Panc1 (cell line): ENCODE results near the gene ADTRP. TPM values are rescaled to one million over a fixed set of nuclear protein-coding genes. Genes with fewer than 3 reads are reported as not detected.

Experiments used
- ATAC-seq: fragments of 200-7000 bp; cut with Tn5 transposase; 2 replicates; pipeline ENCODE4 v1.9.1; 2020; ENCODE audit warnings: mild to moderate bottlenecking, moderate library complexity
- BruUV-seq: library from RNA; stranded (reverse); fragments of 400-500 nt; replicated peaks from 2 replicates; lab custom pipeline; 2021; lab: Mats Ljungman, UMichigan
- CTCF ChIA-PET: fragments of 300-600 bp; sonication (Branson Sonifier 250); formaldehyde crosslinking; loops from one replicate; lab custom pipeline; 2022; ENCODE audit warnings: antibody characterized with exemption; lab: Charles Lee
- POLR2A ChIA-PET: fragments of 300-600 bp; sonication (Branson Sonifier 250); formaldehyde crosslinking; loops from one replicate; lab custom pipeline; 2022; ENCODE audit warnings: antibody characterized with exemption; lab: Charles Lee
- DNase-seq: peaks from one replicate; pipeline ENCODE4 v3.0.0-alpha.2; 2010; ENCODE audit warnings: low read depth, low spot score
- H3K27ac ChIP-seq: 2 replicates; pipeline ENCODE4 v1.5.1; 2011; ENCODE audit warnings: mild to moderate bottlenecking, low read length, inconsistent platforms
- H3K27me3 ChIP-seq: fragments of 200-500 bp; sonication (Bioruptor generic); 2 replicates; pipeline ENCODE4 v1.6.0; 2014; ENCODE audit warnings: low read length, inconsistent platforms; ENCODE audit not compliant: control insufficient read depth, insufficient read depth
- H3K36me3 ChIP-seq: fragments of 200-500 bp; sonication (Bioruptor generic); 2 replicates; pipeline ENCODE4 v1.5.1; 2014; ENCODE audit warnings: inconsistent platforms, mild to moderate bottlenecking, low read length, moderate library complexity; ENCODE audit not compliant: control insufficient read depth, insufficient read depth
- H3K4me1 ChIP-seq: 2 replicates; pipeline ENCODE4 v1.5.1; 2011; ENCODE audit warnings: inconsistent platforms, mild to moderate bottlenecking, low read length, moderate library complexity; ENCODE audit not compliant: control insufficient read depth, insufficient read depth
- H3K4me3 ChIP-seq, 2 experiments: 2 replicates each; pipeline ENCODE4 v1.5.1; 2011 to 2012; ENCODE audit warnings: low read depth in 2 of 2, low read length in 2 of 2, mild to moderate bottlenecking in 2 of 2, inconsistent platforms in 1 of 2, moderate library complexity in 1 of 2
- H3K9me3 ChIP-seq: fragments of 200-500 bp; sonication (Bioruptor generic); 2 replicates; pipeline ENCODE4 v1.5.1; 2014; ENCODE audit warnings: low read depth, mild to moderate bottlenecking, inconsistent platforms, low read length, moderate library complexity; ENCODE audit not compliant: control insufficient read depth, insufficient read depth
- POLR2AphosphoS5 ChIP-seq: IDR thresholded peaks from 2 replicates; pipeline ENCODE4 v1.6.1; 2012; ENCODE audit warnings: mild to moderate bottlenecking, low read depth, low read length, moderate library complexity
- SIN3A ChIP-seq: IDR thresholded peaks from 2 replicates; pipeline ENCODE4 v1.6.1; 2012; ENCODE audit warnings: low read depth, mild to moderate bottlenecking, low read length, moderate library complexity, borderline replicate concordance; ENCODE audit not compliant: insufficient read depth
- TCF7L2 ChIP-seq: IDR thresholded peaks from 2 replicates; pipeline ENCODE4 v1.6.1; 2011; ENCODE audit warnings: mild to moderate bottlenecking, low read depth, low read length, inconsistent platforms
- in situ Hi-C: cut with HindIII; loops from 2 replicates; pipeline ENCODE4 v1.10.0; 2016; ENCODE audit warnings: low sequenced_read_pairs, low pct_unique_long_range_greater_than_20kb
- intact Hi-C: fragments of 100-400 bp; cut with micrococcal nuclease; formaldehyde crosslinking; loops from one replicate; pipeline ENCODE4 v1.10.0; 2022; ENCODE audit not compliant: unreplicated experiment
- total RNA-seq: library from RNA; stranded (reverse); gene quantifications from one replicate; pipeline ENCODE4 v1.2.1, GENCODE V29; 2021; ENCODE audit not compliant: unreplicated experiment
- TF ChIP-seq, protein P1 (sequence below), 2 experiments: IDR thresholded peaks; 2 replicates each; pipeline ENCODE4 v1.6.1; 2011 to 2012; ENCODE audit warnings: low read depth in 2 of 2, control low read depth in 1 of 2, low read length in 1 of 2, mild to moderate bottlenecking in 1 of 2, moderate library complexity in 1 of 2; ENCODE audit not compliant: insufficient read depth in 1 of 2
- TF ChIP-seq, protein P2 (sequence below): fragments of 450-650 bp; IDR thresholded peaks from 2 replicates; pipeline ENCODE4 v1.5.1; 2017; ENCODE audit warnings: mild to moderate bottlenecking

Gene ADTRP
- total RNA-seq, 1 experiment from 2014 or later: not detected

DNA sequence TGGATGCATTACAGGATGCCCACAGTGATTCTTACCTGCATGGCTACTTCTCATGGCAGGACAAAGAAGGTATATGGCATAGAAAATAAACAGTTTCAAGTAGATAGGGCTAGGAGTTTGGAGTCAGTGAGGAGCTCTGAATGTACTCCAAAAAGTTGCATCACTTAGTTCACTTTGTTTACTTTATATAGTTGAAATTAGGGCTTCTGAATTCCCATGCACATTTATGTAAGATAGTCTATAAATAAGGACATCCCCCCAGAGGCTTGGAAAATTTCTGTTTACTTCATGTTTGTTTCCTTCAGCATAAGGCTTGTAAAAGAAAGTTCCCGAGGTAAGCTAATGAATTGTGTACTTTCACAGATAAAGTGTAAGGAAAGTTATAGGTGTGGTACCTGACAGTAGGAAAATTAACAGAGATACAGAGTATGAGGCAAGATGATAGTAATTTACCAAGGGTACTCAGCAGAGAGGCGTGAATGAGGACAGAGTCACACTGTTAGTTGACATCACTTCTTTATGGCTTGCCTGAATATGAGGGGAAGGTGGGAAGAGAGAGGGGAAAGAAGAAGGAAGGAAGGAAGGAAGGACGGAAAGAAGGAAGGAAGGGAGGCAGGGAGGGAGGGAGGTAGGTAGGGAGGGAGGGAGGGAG is 51.1 kb downstream of the ADTRP start:
- POLR2A ChIA-PET: no interaction called here
- no TSS peak for BruUV-seq
- in situ Hi-C loops: no loop called here

DNA sequence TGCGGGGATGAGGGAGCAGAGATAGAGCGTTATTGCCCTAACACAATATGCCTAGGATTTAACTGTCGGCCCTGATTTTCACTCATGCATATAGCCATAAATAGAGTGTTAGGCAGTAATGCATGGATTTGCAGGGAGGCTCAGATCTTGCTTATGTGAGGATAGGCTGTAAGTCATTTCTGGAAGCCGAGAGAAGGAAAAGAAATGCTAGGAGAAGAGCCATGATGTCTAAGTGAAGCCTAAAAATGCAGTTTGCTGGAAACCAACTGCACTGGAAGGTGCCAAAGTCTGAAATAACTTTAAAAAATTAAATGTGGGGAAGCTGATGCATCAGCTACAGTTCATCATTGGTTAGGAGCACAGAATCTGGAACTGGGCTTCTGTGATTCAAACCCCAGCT is 54.3 kb downstream of the ADTRP start:
- no peak for DNase-seq
- Histone ChIP-seq H3K9me3 (no peaks in the 10 kb centered on the region), H3K4me3 (no peak overlapping the region), H3K27ac (no peak overlapping the region), H3K27me3 (no peaks in the 10 kb centered on the region; the same call in 1 of the 2 replicates), H3K4me1 (no peaks in the 10 kb centered on the region), H3K36me3 (no peaks in the 10 kb centered on the region)
- BruUV-seq: no TSS peak
- in situ Hi-C loops (no loop called here), intact Hi-C loops (no loop called here)
- POLR2A ChIA-PET: no interaction called here
- CTCF ChIA-PET: no interaction called here
- TF ChIP-seq, protein P1, sequence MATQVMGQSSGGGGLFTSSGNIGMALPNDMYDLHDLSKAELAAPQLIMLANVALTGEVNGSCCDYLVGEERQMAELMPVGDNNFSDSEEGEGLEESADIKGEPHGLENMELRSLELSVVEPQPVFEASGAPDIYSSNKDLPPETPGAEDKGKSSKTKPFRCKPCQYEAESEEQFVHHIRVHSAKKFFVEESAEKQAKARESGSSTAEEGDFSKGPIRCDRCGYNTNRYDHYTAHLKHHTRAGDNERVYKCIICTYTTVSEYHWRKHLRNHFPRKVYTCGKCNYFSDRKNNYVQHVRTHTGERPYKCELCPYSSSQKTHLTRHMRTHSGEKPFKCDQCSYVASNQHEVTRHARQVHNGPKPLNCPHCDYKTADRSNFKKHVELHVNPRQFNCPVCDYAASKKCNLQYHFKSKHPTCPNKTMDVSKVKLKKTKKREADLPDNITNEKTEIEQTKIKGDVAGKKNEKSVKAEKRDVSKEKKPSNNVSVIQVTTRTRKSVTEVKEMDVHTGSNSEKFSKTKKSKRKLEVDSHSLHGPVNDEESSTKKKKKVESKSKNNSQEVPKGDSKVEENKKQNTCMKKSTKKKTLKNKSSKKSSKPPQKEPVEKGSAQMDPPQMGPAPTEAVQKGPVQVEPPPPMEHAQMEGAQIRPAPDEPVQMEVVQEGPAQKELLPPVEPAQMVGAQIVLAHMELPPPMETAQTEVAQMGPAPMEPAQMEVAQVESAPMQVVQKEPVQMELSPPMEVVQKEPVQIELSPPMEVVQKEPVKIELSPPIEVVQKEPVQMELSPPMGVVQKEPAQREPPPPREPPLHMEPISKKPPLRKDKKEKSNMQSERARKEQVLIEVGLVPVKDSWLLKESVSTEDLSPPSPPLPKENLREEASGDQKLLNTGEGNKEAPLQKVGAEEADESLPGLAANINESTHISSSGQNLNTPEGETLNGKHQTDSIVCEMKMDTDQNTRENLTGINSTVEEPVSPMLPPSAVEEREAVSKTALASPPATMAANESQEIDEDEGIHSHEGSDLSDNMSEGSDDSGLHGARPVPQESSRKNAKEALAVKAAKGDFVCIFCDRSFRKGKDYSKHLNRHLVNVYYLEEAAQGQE (IDR thresholded peaks at IDR 0.05; ENCODE audit: insufficient read depth in 1 of 2, low read depth in 2 of 2, low read length in 1 of 2): no peak
- TF ChIP-seq TCF7L2: no peak
- no peak for TF ChIP-seq SIN3A
- TF ChIP-seq, protein P2, sequence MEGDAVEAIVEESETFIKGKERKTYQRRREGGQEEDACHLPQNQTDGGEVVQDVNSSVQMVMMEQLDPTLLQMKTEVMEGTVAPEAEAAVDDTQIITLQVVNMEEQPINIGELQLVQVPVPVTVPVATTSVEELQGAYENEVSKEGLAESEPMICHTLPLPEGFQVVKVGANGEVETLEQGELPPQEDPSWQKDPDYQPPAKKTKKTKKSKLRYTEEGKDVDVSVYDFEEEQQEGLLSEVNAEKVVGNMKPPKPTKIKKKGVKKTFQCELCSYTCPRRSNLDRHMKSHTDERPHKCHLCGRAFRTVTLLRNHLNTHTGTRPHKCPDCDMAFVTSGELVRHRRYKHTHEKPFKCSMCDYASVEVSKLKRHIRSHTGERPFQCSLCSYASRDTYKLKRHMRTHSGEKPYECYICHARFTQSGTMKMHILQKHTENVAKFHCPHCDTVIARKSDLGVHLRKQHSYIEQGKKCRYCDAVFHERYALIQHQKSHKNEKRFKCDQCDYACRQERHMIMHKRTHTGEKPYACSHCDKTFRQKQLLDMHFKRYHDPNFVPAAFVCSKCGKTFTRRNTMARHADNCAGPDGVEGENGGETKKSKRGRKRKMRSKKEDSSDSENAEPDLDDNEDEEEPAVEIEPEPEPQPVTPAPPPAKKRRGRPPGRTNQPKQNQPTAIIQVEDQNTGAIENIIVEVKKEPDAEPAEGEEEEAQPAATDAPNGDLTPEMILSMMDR: no peak
- no peak for TF ChIP-seq POLR2AphosphoS5
- ATAC-seq: no peak

More for the DNA sequence above, 51.1 kb downstream of the ADTRP start:
- no peaks in the 10 kb centered on the region; the same call in 1 of the 2 replicates for H3K27me3 ChIP-seq
- no peak overlapping the region for H3K4me3 ChIP-seq
- intact Hi-C loops: no loop called here
- DNase-seq (no peak), ATAC-seq (no peak)
- H3K4me1 ChIP-seq: no peaks in the 10 kb centered on the region
- CTCF ChIA-PET: no interaction called here
- no peak overlapping the region for H3K27ac ChIP-seq
- TF ChIP-seq, protein P2: no peak
- TF ChIP-seq, protein P1 (IDR thresholded peaks at IDR 0.05; ENCODE audit: insufficient read depth in 1 of 2, low read depth in 2 of 2, low read length in 1 of 2): no peak
- no peak for TF ChIP-seq POLR2AphosphoS5
- TF ChIP-seq SIN3A: no peak
- TF ChIP-seq TCF7L2: no peak
- H3K9me3 ChIP-seq: no peaks in the 10 kb centered on the region
- no peaks in the 10 kb centered on the region for H3K36me3 ChIP-seq
